Mucosa of descending colon (tissue), 3 donors: Measurements from ENCODE around the gene POR. TPM values are rescaled to one million over a fixed set of nuclear protein-coding genes. Genes with fewer than 3 reads are reported as not detected.

Experiments
- ATAC-seq: fragments of 200-7000 bp; cut with Tn5 transposase; one replicate; pipeline ENCODE4 v1.9.1; 2020; ENCODE audit warnings: mild to moderate bottlenecking, moderate library complexity
- DNase-seq, 3 donors: peaks; one replicate each; pipeline ENCODE4 v3.0.0-alpha.2; 2020
- H3K36me3 ChIP-seq: fragments of 200-600 bp; one replicate; pipeline ENCODE4 v1.8.0; 2021; ENCODE audit warnings: low read depth, mild to moderate bottlenecking
- H3K4me1 ChIP-seq: fragments of 200-600 bp; one replicate; pipeline ENCODE4 v1.8.0; 2021; ENCODE audit warnings: low read depth, mild to moderate bottlenecking
- H3K4me3 ChIP-seq: fragments of 200-600 bp; one replicate; pipeline ENCODE4 v1.8.0; 2021; ENCODE audit warnings: mild to moderate bottlenecking
- H3K9me3 ChIP-seq: fragments of 200-600 bp; one replicate; pipeline ENCODE4 v1.8.0; 2021; ENCODE audit warnings: mild to moderate bottlenecking
- CTCF ChIP-seq: fragments of 200-600 bp; IDR thresholded peaks from one replicate; pipeline ENCODE4 v1.8.0; 2022; ENCODE audit warnings: antibody characterized with exemption, mild to moderate bottlenecking
- intact Hi-C, 2 donors: fragments of 100-400 bp; cut with DNase I in 1 of 2; cut with micrococcal nuclease in 1 of 2; formaldehyde crosslinking; loops; one replicate each; pipeline versions ENCODE4 v1.11.0 to v1.11.1; 2022; cut with DNase I, micrococcal nuclease
- total RNA-seq, 3 donors: library from RNA; stranded (reverse); fragmentation: NEBNext Ultra II Directional in 2 of 3; extraction: Animal tissue kit (Norgen Biotek cat#: 25700) in 2 of 3; gene quantifications; one replicate each; pipeline versions ENCODE4 v1.2.1 to v1.2.4, GENCODE V29; 2021 to 2023
- donor health status: DM: no; HTN: no; CAD: no; lungs with moderate emphysema.
- donor health status: DM: no; HTN: no; CAD: no.
- donor health status: DM: no; HTN: yes; CAD: no.

POR gene
- total RNA-seq, 3 donors from 2014 or later: 76.4 to 122 (median 118) TPM

DNA sequence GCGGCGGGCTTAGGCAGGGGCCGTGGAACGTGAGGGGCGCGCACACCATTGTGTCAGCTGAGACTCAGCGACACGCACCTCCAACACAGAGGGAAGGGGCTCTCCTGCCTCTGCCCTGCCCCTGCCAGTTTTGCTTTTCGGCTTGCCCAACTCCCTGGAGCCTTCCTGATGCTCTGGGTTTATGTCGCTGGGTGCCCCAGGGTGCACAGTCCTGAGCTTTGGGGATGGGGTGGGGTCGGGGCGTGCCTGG is 66.2 kb downstream of the POR start:
- ATAC-seq: no peak
- TF ChIP-seq CTCF: no peak
- H3K4me3 ChIP-seq: no peak overlapping the region
- peaks cover 5% of the 10 kb centered on the region for H3K36me3 ChIP-seq
- H3K9me3 ChIP-seq: no peaks in the 10 kb centered on the region
- intact Hi-C loops: no loop called here
- DNase-seq: no peak
- H3K4me1 ChIP-seq: peaks cover 18% of the 10 kb centered on the region

- TF ChIP-seq CTCF: no peak
- DNase-seq: peak in 1 of 3 donors; percentile 58
- Histone ChIP-seq H3K9me3 (no peaks in the 10 kb centered on the region), H3K36me3 (peaks cover 5% of the 10 kb centered on the region), H3K4me3 (no peak overlapping the region), H3K4me1 (peaks cover 18% of the 10 kb centered on the region)
- intact Hi-C loops: no loop called here
- ATAC-seq: no peak
Observed at GRCh38 chr7:75981453-75982305, 66.7 kb downstream of the POR start.

DNA sequence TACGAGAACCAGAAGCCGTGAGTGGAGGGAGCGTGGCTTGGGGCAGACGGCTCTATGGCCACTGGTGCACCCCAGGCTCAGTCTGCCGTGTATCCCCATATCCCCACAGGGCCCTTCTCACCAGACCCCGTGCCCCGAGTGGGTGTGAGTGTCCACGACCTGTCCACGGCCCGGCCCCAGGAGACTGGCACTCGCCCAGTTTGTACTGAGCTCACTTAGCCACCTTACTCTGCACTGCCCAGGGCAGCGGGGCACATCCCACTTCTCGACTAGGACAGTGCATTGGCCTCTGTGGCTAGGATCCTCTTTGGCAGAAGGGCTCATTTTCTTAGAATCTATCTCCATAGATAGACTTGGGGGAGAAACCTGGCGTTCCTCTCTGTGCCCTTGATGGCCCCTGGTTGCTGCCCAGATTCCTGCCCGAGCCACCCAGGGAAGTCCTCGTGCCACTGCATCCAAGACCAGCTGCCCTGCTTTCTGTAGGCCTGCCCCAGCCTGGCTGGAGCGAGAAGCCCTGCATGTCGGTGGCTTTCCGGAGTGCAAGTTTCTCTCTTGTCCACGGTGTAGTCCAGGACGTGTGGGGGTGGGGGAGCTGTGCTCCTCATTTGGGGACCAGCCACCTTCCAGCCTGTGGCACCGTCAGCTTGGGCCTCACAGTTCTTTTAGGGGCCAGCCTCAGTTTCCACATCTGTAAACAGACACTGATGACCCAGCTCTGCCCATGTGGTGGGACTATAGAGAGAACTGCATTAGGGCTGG is 67.5 kb downstream of the POR start:
- Histone ChIP-seq H3K4me1 (peaks cover 18% of the 10 kb centered on the region), H3K36me3 (peaks cover 5% of the 10 kb centered on the region), H3K9me3 (no peaks in the 10 kb centered on the region), H3K4me3 (no peak overlapping the region)
- ATAC-seq: no peak
- TF ChIP-seq CTCF: no peak
- no peak for DNase-seq
- intact Hi-C loops: no loop called here

- peaks cover 18% of the 10 kb centered on the region for H3K4me1 ChIP-seq
- TF ChIP-seq CTCF: no peak
- no peaks in the 10 kb centered on the region for H3K9me3 ChIP-seq
- peaks cover 5% of the 10 kb centered on the region for H3K36me3 ChIP-seq
- ATAC-seq (no peak), DNase-seq (no peak)
- intact Hi-C loops: no loop called here
- no peak overlapping the region for H3K4me3 ChIP-seq
Observed at GRCh38 chr7:75983471-75984129, 68.6 kb downstream of the POR start.

DNA sequence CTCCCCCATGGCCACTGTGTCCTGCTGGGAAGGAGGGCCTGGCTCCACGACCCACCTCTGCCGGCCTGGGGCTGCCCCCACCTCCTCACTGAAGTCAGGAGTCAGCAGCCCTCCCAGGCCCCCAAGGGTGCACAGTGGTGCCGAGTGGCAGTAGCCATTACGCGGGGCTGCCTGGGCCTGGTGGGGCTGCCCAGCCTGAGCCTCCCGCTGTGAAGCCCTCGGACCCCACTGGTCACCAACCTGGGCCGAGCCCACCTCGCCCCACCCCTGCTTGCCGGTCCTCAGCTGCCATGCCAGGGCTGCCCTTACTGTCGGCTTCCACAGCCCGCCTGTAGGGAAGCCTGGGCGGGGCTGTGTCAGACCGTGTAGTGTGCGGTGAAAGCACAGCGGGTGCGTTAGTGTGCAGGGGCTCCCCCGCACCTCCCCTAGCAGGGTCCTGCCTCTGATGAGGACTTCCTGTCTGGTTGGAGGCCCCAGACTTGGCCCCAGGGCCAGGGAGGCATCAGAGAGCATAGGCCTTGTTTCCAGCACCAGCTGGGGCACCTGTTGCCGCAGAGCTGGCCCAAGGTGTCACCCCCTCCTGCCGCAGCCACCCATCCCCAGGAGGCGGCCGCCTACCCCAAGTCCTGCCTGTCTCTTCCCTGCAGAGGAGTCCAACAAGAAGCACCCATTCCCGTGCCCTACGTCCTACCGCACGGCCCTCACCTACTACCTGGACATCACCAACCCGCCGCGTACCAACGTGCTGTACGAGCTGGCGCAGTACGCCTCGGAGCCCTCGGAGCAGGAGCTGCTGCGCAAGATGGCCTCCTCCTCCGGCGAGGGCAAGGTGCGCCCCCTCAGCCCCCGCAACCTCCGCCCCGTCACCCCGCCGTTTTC is 69.4 kb downstream of the POR start:
- Histone ChIP-seq H3K36me3 (peaks cover 5% of the 10 kb centered on the region), H3K9me3 (no peaks in the 10 kb centered on the region), H3K4me3 (no peak overlapping the region), H3K4me1 (peaks cover 10% of the 10 kb centered on the region)
- intact Hi-C loops: no loop called here
- TF ChIP-seq CTCF: no peak
- DNase-seq (no peak), ATAC-seq (no peak)
